Activated CD8-positive, alpha-beta memory T cell treated with anti-CD3 and anti-CD28 coated beads, Interleukin-2, amount 50 U/mL, for 24 hours (primary cell): ENCODE results near the gene CD28.
"Not testable (repeated sequence)": the region's sequence is repeated elsewhere in the genome, so short reads cannot be mapped to it uniquely, and the experiment has no call there.

Experiments used
- DNase-seq: peaks from one replicate; pipeline ENCODE4 v3.0.0-alpha.2; 2020; ENCODE audit errors: extremely low read depth

CD28 gene

DNA sequence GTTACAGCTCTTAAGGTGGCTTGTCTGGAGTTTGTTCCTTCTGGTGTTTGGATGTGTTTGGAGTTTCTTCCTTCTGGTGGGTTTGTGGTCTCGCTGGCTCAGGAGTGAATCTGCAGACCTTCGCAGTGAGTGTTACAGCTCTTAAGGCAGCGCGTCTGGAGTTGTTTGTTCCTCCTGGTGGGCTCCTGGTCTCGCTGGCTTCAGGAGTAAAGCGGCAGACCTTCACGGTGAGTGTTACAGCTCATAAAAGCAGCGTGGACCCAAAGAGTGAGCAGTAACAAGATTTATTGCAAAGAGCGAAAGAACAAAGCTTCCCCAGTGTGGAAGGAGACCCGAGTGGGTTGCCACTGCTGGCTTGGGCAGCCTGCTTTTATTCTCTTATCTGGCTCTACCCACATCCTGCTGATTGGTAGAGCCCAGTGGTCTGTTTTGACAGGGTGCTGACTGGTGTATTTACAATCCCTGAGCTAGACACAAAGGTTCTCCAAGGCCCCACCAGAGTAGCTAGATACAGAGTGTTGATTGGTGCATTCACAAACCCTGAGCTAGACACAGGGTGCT is 78.4 kb downstream of the CD28 start:
- DNase-seq, result not testable (repeated sequence)

GRCh38 chr2:203785391-203786110 is 79.1 kb downstream of the CD28 start:
- DNase-seq, result not testable (repeated sequence)

DNA sequence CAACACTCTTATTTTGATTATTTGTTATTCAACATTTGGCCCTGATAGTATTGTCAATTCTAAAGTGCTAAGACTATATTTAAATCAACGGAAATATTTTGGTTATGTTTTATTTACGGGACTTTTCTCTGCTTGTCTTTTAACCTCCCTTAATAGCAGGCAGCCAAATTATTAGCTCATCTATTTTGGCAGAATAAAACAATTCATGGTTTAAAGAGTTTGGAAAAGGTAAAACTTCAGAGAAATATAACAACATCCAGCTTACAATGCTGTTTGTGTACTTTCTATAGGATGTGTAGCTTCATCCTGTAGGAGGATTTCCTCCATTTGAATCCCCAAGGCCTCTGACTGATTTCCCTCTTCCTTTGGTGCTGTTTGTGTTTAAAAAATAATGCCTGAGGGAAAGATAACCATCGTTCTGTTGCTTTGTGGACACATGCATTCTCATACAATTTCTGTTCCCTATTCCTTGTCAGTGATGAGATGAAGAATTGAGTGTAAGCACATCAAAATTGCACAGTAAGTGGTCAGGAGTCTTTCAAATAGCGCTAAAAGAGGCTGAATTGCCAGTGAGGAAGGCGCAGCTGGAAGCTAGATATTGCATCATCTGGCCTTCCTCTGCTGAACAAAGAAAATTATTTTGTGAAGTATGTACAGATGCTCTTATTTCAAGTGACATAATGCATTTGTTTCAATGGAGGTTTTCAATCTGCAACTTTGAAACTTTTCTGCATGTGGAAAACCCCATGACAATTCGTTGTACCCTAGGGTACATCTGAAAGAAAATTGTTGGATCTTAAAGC is 80.3 kb downstream of the CD28 start:
- DNase-seq, result no peak

- no peak for DNase-seq
Measured at GRCh38 chr2:203787979-203788378, 81.5 kb downstream of the CD28 start.
